ENCODE measurements around the gene ABCD3. TPM values are rescaled to one million over a fixed set of nuclear protein-coding genes. Genes with fewer than 3 reads are reported as not detected.

The ABCD3 gene
- total and polyA plus RNA-seq, 2 of the 13 experiments (the other 11 are each of a cell fraction or from before 2014, with no cell fraction given), result 27.5 to 166 TPM

- TF ChIP-seq KIAA2018 (CRISPR knock-in tag; IDR thresholded peaks at IDR 0.05; ENCODE audit: borderline replicate concordance) (0 out of 2 replicates have a peak, but pooled peaks have one; percentile 42), SIX4 (CRISPR knock-in tag; IDR thresholded peaks at IDR 0.05) (no peak), AKNA (CRISPR knock-in tag; IDR thresholded peaks at IDR 0.05; ENCODE audit: borderline replicate concordance) (0 out of 2 replicates have a peak, but pooled peaks have one; percentile 16), ZNF792 (CRISPR knock-in tag; IDR thresholded peaks at IDR 0.05) (no peak), TEAD2 (CRISPR knock-in tag; IDR thresholded peaks at IDR 0.05) (no peak), ZNF781 (CRISPR knock-in tag; IDR thresholded peaks at IDR 0.05; ENCODE audit: borderline replicate concordance, not compliant biosample characterization) (no peak), IRX3 (CRISPR knock-in tag; IDR thresholded peaks at IDR 0.05; ENCODE audit: borderline replicate concordance, low read depth) (no peak), ZNF160 (CRISPR knock-in tag; IDR thresholded peaks at IDR 0.05) (peak; percentile 29; the same call in 1 of the 2 replicates), DRAP1 (CRISPR knock-in tag; IDR thresholded peaks at IDR 0.05) (peak; percentile 72; the same call in 1 of the 2 replicates)
Measured at GRCh38 chr1:94541246-94542087, 123.3 kb downstream of the ABCD3 start, which contains the start of gene F3 (continued).

All from HepG2 (cell line).